Keratinocyte (primary cell): ENCODE results near the gene AMIGO2. TPM values are rescaled to one million over a fixed set of nuclear protein-coding genes. Genes with fewer than 3 reads are reported as not detected.
A peak's percentile ranks its signal among the peaks of the same experiment; 100 is the strongest.

Source experiments
- DNase-seq: peaks from one replicate; pipeline ENCODE4 v3.0.0-alpha.2; 2011; ENCODE audit warnings: low read depth, missing footprints, low spot score
- FAIRE-seq: peaks from 2 replicates; lab custom pipeline; 2011; peaks lifted over from hg19 to GRCh38; lab: Jason Lieb, UNC
- H2AFZ ChIP-seq: 2 replicates; pipeline ENCODE4 v1.6.0; 2012; ENCODE audit warnings: low read length, control low read depth, inconsistent platforms; ENCODE audit not compliant: control insufficient read depth
- H3K27ac ChIP-seq: 2 replicates; pipeline ENCODE4 v1.5.1; 2011; ENCODE audit warnings: low read length; ENCODE audit not compliant: control insufficient read depth, insufficient read depth
- H3K27me3 ChIP-seq: 3 replicates; pipeline ENCODE4 v1.6.0; 2011; ENCODE audit warnings: low read length; ENCODE audit not compliant: control insufficient read depth, insufficient read depth; ENCODE audit errors: extremely low read depth
- H3K36me3 ChIP-seq, 2 experiments: 2 replicates in 1 of 2; 3 replicates in 1 of 2; pipeline ENCODE4 v1.5.1; 2011; ENCODE audit warnings: low read length in 2 of 2, mild to moderate bottlenecking in 1 of 2; ENCODE audit not compliant: control insufficient read depth in 2 of 2, insufficient read depth in 2 of 2; ENCODE audit errors: extremely low read depth in 1 of 2
- H3K4me1 ChIP-seq: 3 replicates; pipeline ENCODE4 v1.5.1; 2011; ENCODE audit warnings: low read length; ENCODE audit not compliant: control insufficient read depth, insufficient read depth; ENCODE audit errors: extremely low read depth
- H3K4me2 ChIP-seq: 3 replicates; pipeline ENCODE4 v1.6.0; 2011; ENCODE audit warnings: low read depth, low read length; ENCODE audit not compliant: control insufficient read depth, insufficient read depth; ENCODE audit errors: extremely low read depth
- H3K4me3 ChIP-seq, 3 experiments: fragments of 200-600 bp in 1 of 3; sonication (generic) in 1 of 3; 2 replicates in 2 of 3; 3 replicates in 1 of 3; pipeline ENCODE4 v1.5.1; 2011 to 2016; ENCODE audit warnings: low read length in 3 of 3, mild to moderate bottlenecking in 3 of 3, control low read depth in 2 of 3, inconsistent platforms in 1 of 3, low read depth in 1 of 3, mixed read lengths in 1 of 3, mixed run types in 1 of 3, moderate library complexity in 1 of 3; ENCODE audit not compliant: control insufficient read depth in 2 of 3, insufficient read depth in 2 of 3; ENCODE audit errors: extremely low read depth in 1 of 3
- H3K79me2 ChIP-seq: 2 replicates; pipeline ENCODE4 v1.6.0; 2012; ENCODE audit warnings: low read length; ENCODE audit not compliant: control insufficient read depth, insufficient read depth
- H3K9ac ChIP-seq: 3 replicates; pipeline ENCODE4 v1.6.0; 2011; ENCODE audit warnings: low read length; ENCODE audit not compliant: control insufficient read depth, insufficient read depth; ENCODE audit errors: extremely low read depth
- H3K9me1 ChIP-seq: 3 replicates; pipeline ENCODE4 v1.6.0; 2011; ENCODE audit warnings: low read length; ENCODE audit not compliant: control insufficient read depth, insufficient read depth; ENCODE audit errors: extremely low read depth
- H3K9me3 ChIP-seq: 2 replicates; pipeline ENCODE4 v1.5.1; 2012; ENCODE audit warnings: low read depth, low read length; ENCODE audit not compliant: control insufficient read depth
- H4K20me1 ChIP-seq: 3 replicates; pipeline ENCODE4 v1.6.0; 2011; ENCODE audit warnings: low read length; ENCODE audit not compliant: control insufficient read depth, insufficient read depth; ENCODE audit errors: extremely low read depth
- EZH2 ChIP-seq: IDR thresholded peaks from one replicate; pipeline ENCODE4 v1.6.1; 2012; ENCODE audit warnings: inconsistent platforms, mild to moderate bottlenecking, low read length, moderate library complexity
- dilution Hi-C: fragments of 300-500 bp; cut with MboI; formaldehyde crosslinking; loops from one replicate; pipeline ENCODE4 v1.7.0; 2020; ENCODE audit warnings: low sequenced_read_pairs; ENCODE audit not compliant: extremely low pct_ligation_motif_present
- polyA plus RNA-seq, 5 experiments: library from polyadenylated mRNA; depleted of rRNA in 3 of 5; stranded (reverse) in 3 of 5; stranded (forward) in 1 of 5; unstranded in 1 of 5; fragments of >200 nt; gene quantifications; 1 replicate in 1 of 5; 2 replicates in 3 of 5; 3 replicates in 1 of 5; pipeline versions ENCODE4 v1.2.1 to v1.2.3, GENCODE V29; 2011 to 2012; ENCODE audit warnings: missing spikeins in 2 of 5, low read depth in 1 of 5, low replicate concordance in 1 of 5
- TF ChIP-seq, protein P1 (sequence below), 3 experiments: IDR thresholded peaks in 1 of 3; conservative IDR thresholded peaks in 1 of 3; optimal IDR thresholded peaks in 1 of 3; 2 replicates in 2 of 3; 3 replicates in 1 of 3; pipeline versions ENCODE3 to v1.5.1; 2011; ENCODE audit warnings: low read length in 3 of 3, mild to moderate bottlenecking in 3 of 3, moderate library complexity in 2 of 3, control low read depth in 1 of 3, inconsistent platforms in 1 of 3; ENCODE audit not compliant: insufficient read depth in 2 of 3; ENCODE audit errors: extremely low read depth in 1 of 3

AMIGO2 gene
- polyA plus RNA-seq, 1 donor (not counting 4 experiments of a cell fraction or from before 2014, with no cell fraction given) = 71.3 TPM

DNA sequence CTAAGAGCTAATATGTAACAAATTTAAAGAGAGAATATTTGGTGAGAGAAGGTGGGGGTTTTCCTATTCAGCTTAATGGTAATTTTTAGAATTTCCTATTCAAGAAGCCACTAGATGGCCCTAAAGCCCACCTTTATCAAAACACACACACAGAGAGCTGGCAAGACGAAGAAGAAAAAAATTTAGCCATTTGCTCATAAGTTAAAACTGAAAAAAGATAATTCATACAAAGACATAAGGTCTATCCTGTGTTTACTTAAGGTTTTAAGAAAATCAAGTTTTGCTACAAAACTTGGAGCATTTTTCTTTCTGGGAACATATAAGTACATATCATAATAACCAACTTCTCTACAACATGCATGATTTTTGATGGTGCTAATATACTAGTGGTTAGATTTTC lies 47.1 kb downstream of the AMIGO2 start:
- no peak for TF ChIP-seq EZH2
- TF ChIP-seq, protein P1, sequence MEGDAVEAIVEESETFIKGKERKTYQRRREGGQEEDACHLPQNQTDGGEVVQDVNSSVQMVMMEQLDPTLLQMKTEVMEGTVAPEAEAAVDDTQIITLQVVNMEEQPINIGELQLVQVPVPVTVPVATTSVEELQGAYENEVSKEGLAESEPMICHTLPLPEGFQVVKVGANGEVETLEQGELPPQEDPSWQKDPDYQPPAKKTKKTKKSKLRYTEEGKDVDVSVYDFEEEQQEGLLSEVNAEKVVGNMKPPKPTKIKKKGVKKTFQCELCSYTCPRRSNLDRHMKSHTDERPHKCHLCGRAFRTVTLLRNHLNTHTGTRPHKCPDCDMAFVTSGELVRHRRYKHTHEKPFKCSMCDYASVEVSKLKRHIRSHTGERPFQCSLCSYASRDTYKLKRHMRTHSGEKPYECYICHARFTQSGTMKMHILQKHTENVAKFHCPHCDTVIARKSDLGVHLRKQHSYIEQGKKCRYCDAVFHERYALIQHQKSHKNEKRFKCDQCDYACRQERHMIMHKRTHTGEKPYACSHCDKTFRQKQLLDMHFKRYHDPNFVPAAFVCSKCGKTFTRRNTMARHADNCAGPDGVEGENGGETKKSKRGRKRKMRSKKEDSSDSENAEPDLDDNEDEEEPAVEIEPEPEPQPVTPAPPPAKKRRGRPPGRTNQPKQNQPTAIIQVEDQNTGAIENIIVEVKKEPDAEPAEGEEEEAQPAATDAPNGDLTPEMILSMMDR (optimal IDR thresholded peaks at IDR 0.05 in 1 of 3, IDR thresholded peaks at IDR 0.05 in 1 of 3, conservative IDR thresholded peaks at IDR 0.05 in 1 of 3; ENCODE audit: extremely low read depth in 1 of 3, insufficient read depth in 2 of 3, low read length in 3 of 3) = peak in 2 of 3 experiments; percentile 24 to 32
- H3K4me3 ChIP-seq = no peak overlapping the region
- peaks cover 22% of the 10 kb centered on the region for H3K4me1 ChIP-seq
- no peak overlapping the region for H2AFZ ChIP-seq
- DNase-seq = no peak
- no peak overlapping the region for H3K27ac ChIP-seq
- no peaks in the 10 kb centered on the region for H3K9me1 ChIP-seq
- FAIRE-seq = peak; percentile 34
- no peaks in the 10 kb centered on the region for H3K79me2 ChIP-seq
- no peak overlapping the region for H3K9ac ChIP-seq
- dilution Hi-C loops = no loop called here
- no peaks in the 10 kb centered on the region for H4K20me1 ChIP-seq
- H3K9me3 ChIP-seq = no peaks in the 10 kb centered on the region
- no peaks in the 10 kb centered on the region for H3K27me3 ChIP-seq
- no peak overlapping the region for H3K4me2 ChIP-seq
- no peaks in the 10 kb centered on the region for H3K36me3 ChIP-seq

DNA sequence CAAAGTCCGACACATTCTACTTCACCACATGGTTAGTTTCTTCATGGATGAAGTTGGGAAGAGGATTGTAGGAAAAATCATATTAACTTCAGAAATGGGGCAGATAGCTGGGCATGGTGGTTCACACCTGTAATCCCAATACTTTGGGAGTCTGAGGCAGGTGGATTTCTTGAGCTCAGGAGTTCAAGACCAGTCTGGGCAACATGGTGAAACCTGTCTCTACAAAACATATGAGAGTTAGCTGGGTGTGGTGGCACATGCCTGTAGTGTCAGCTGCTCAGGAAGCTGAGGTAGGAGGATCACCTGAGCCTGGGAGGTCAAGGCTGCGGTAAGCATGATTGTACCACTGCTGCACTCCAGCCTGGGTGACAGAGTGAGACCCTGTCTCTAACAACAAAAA lies 49.9 kb downstream of the AMIGO2 start:
- H3K4me3 ChIP-seq = no peak overlapping the region
- no peak overlapping the region for H3K4me2 ChIP-seq
- FAIRE-seq (no peak), DNase-seq (no peak)
- H3K9me1 ChIP-seq = no peaks in the 10 kb centered on the region
- H3K9ac ChIP-seq = no peak overlapping the region
- H2AFZ ChIP-seq = no peak overlapping the region
- TF ChIP-seq EZH2 = no peak
- TF ChIP-seq, protein P1 (optimal IDR thresholded peaks at IDR 0.05 in 1 of 3, IDR thresholded peaks at IDR 0.05 in 1 of 3, conservative IDR thresholded peaks at IDR 0.05 in 1 of 3; ENCODE audit: extremely low read depth in 1 of 3, insufficient read depth in 2 of 3, low read length in 3 of 3) = no peak
- H4K20me1 ChIP-seq = no peaks in the 10 kb centered on the region
- H3K27me3 ChIP-seq = no peaks in the 10 kb centered on the region
- no peaks in the 10 kb centered on the region for H3K79me2 ChIP-seq
- H3K9me3 ChIP-seq = no peaks in the 10 kb centered on the region
- H3K36me3 ChIP-seq = no peaks in the 10 kb centered on the region
- peaks cover 22% of the 10 kb centered on the region for H3K4me1 ChIP-seq
- dilution Hi-C loops = no loop called here
- H3K27ac ChIP-seq = no peak overlapping the region
